ENCODE measurements around the gene STATH.

STATH gene

DNA sequence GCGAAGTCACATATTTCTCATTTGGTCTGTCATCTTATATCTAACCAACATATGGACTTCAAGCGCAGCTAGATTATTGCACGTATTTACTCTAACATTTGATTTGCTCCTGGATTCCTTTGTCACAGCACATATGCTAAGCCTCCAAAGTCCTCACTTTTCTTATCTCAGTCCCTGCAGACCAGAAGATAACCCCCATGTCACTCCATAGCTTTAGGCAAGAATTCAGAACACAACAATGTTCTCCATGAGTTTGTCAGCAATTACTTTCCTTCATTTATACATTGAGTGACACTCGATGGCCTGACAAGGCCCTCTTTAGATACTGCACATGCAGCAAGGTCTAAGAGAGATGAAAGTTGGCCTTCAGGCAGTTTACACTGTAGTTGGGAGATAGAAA, 4.8 kb upstream of the STATH start:
- no peaks in the 10 kb centered on the region for H3K9me3 ChIP-seq (ENCODE audit: low read length)
- no peaks in the 10 kb centered on the region for H3K4me1 ChIP-seq (ENCODE audit: insufficient read depth, low read length, severe bottlenecking)
- no peaks in the 10 kb centered on the region for H3F3A ChIP-seq (ENCODE audit: insufficient read depth, low read length)
- no peaks in the 10 kb centered on the region for H3K36me3 ChIP-seq (ENCODE audit: insufficient read depth, low read length)
- H3K79me2 ChIP-seq (ENCODE audit: insufficient read depth, low read length), result no peaks in the 10 kb centered on the region
- H3K4me3 ChIP-seq (ENCODE audit: low read depth, low read length, poor library complexity, severe bottlenecking), result no peak overlapping the region
- no peak overlapping the region for H2AFZ ChIP-seq (ENCODE audit: low read length)
- H3K27ac ChIP-seq (ENCODE audit: low read depth, low read length, poor library complexity, severe bottlenecking), result no peak overlapping the region
- no peak overlapping the region for H3K9ac ChIP-seq (ENCODE audit: low read length)
- no peak overlapping the region for H3K4me2 ChIP-seq (ENCODE audit: low read length)
- H3K9me2 ChIP-seq (ENCODE audit: low read depth, low read length), result no peaks in the 10 kb centered on the region
- TF ChIP-seq, protein P1, sequence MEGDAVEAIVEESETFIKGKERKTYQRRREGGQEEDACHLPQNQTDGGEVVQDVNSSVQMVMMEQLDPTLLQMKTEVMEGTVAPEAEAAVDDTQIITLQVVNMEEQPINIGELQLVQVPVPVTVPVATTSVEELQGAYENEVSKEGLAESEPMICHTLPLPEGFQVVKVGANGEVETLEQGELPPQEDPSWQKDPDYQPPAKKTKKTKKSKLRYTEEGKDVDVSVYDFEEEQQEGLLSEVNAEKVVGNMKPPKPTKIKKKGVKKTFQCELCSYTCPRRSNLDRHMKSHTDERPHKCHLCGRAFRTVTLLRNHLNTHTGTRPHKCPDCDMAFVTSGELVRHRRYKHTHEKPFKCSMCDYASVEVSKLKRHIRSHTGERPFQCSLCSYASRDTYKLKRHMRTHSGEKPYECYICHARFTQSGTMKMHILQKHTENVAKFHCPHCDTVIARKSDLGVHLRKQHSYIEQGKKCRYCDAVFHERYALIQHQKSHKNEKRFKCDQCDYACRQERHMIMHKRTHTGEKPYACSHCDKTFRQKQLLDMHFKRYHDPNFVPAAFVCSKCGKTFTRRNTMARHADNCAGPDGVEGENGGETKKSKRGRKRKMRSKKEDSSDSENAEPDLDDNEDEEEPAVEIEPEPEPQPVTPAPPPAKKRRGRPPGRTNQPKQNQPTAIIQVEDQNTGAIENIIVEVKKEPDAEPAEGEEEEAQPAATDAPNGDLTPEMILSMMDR (IDR thresholded peaks at IDR 0.05; ENCODE audit: low read length), result no peak
- TF ChIP-seq EZH2 (IDR thresholded peaks at IDR 0.05; ENCODE audit: borderline replicate concordance, low read length), result no peak
- no peaks in the 10 kb centered on the region for H3K27me3 ChIP-seq (ENCODE audit: insufficient read depth, low read length)
- no peaks in the 10 kb centered on the region for H4K20me1 ChIP-seq (ENCODE audit: insufficient read depth, low read length)

DNA sequence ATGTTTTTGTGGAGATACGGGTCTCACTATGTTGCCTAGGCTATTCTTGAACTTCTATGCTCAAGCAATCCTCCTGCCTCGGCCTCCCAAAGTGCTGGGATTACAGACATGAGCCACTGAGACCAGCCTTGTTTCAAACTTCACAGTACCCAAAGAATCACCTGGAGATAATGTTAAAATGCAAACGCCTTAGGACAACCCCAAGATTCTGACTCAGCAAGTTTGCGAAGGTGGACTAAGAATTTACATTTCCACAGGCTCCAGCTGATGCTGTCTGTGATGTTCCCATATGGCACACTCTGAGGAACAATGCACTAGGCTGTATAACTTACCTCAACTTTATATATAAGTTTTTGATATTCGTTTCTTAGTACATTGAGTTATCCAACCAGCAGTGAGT, 984 bp upstream of the STATH start:
- no peak for TF ChIP-seq EZH2 (IDR thresholded peaks at IDR 0.05; ENCODE audit: borderline replicate concordance, low read length)
- TF ChIP-seq, protein P1 (IDR thresholded peaks at IDR 0.05; ENCODE audit: low read length), result no peak
- Histone ChIP-seq H4K20me1 (ENCODE audit: insufficient read depth, low read length) (no peaks in the 10 kb centered on the region), H3F3A (ENCODE audit: insufficient read depth, low read length) (no peaks in the 10 kb centered on the region), H3K4me3 (ENCODE audit: low read depth, low read length, poor library complexity, severe bottlenecking) (no peak overlapping the region), H3K4me1 (ENCODE audit: insufficient read depth, low read length, severe bottlenecking) (no peaks in the 10 kb centered on the region), H3K9me3 (ENCODE audit: low read length) (no peaks in the 10 kb centered on the region), H3K79me2 (ENCODE audit: insufficient read depth, low read length) (no peaks in the 10 kb centered on the region), H3K9me2 (ENCODE audit: low read depth, low read length) (no peaks in the 10 kb centered on the region), H3K9ac (ENCODE audit: low read length) (no peak overlapping the region), H3K4me2 (ENCODE audit: low read length) (no peak overlapping the region), H3K27ac (ENCODE audit: low read depth, low read length, poor library complexity, severe bottlenecking) (no peak overlapping the region), H2AFZ (ENCODE audit: low read length) (no peak overlapping the region), H3K36me3 (ENCODE audit: insufficient read depth, low read length) (no peaks in the 10 kb centered on the region), H3K27me3 (ENCODE audit: insufficient read depth, low read length) (no peaks in the 10 kb centered on the region)

DNA sequence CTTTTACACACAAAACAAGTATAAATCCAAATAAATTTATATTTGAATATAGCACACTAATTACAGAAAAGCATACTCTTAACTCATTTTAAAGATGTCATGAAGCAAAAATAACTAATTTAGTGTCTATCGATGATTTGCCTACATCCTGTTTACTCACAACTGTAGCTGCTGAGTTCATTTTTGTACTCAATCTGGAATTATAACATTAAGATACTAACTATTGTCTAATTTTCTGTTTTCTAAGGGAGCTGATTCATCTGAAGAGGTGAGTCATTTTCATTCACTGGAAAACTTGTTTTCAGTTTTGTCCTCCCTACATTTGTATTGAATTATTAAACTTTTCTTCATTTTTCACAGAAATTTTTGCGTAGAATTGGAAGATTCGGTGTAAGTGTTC, 3.7 kb downstream of the STATH start:
- H3F3A ChIP-seq (ENCODE audit: insufficient read depth, low read length), result no peaks in the 10 kb centered on the region
- H3K9me2 ChIP-seq (ENCODE audit: low read depth, low read length), result no peaks in the 10 kb centered on the region
- no peaks in the 10 kb centered on the region for H3K4me1 ChIP-seq (ENCODE audit: insufficient read depth, low read length, severe bottlenecking)
- H3K36me3 ChIP-seq (ENCODE audit: insufficient read depth, low read length), result no peaks in the 10 kb centered on the region
- H2AFZ ChIP-seq (ENCODE audit: low read length), result no peak overlapping the region
- no peak overlapping the region for H3K9ac ChIP-seq (ENCODE audit: low read length)
- no peak overlapping the region for H3K27ac ChIP-seq (ENCODE audit: low read depth, low read length, poor library complexity, severe bottlenecking)
- H3K4me3 ChIP-seq (ENCODE audit: low read depth, low read length, poor library complexity, severe bottlenecking), result no peak overlapping the region
- TF ChIP-seq, protein P1 (IDR thresholded peaks at IDR 0.05; ENCODE audit: low read length), result no peak
- TF ChIP-seq EZH2 (IDR thresholded peaks at IDR 0.05; ENCODE audit: borderline replicate concordance, low read length), result no peak
- no peaks in the 10 kb centered on the region for H3K79me2 ChIP-seq (ENCODE audit: insufficient read depth, low read length)
- H4K20me1 ChIP-seq (ENCODE audit: insufficient read depth, low read length), result no peaks in the 10 kb centered on the region
- H3K27me3 ChIP-seq (ENCODE audit: insufficient read depth, low read length), result no peaks in the 10 kb centered on the region
- H3K4me2 ChIP-seq (ENCODE audit: low read length), result no peak overlapping the region
- no peaks in the 10 kb centered on the region for H3K9me3 ChIP-seq (ENCODE audit: low read length)
